Measurements from ENCODE around the gene RANBP1. TPM values are rescaled to one million over a fixed set of nuclear protein-coding genes. Genes with fewer than 3 reads are reported as not detected.
A peak's percentile ranks its signal among the peaks of the same experiment; 100 is the strongest.

RANBP1 gene
- total RNA-seq, 1 experiment from 2014 or later: 195 TPM

GRCh38 chr22:20156042-20156389 is 40.1 kb downstream of the RANBP1 start:
- H3K4me3 Mint-ChIP-seq (ENCODE audit: unreplicated experiment): no peak overlapping the region
- ChIA-PET CTCF (interaction anchor here (2.0 to 6.0 kb wide), 2 partner anchors 128 to 135 kb away, joined by 6 to 51 read pairs; no protein-coding TSS in a partner anchor), POLR2A (no interaction called here)
- intact Hi-C loops (cut with micrococcal nuclease): loop anchor here (2.0 kb wide), 2 partner anchors 83 to 301 kb away; no protein-coding TSS in a partner anchor
- no peaks in the 10 kb centered on the region for H3K36me3 Mint-ChIP-seq (ENCODE audit: insufficient read depth, unreplicated experiment)
- H3K4me1 Mint-ChIP-seq (ENCODE audit: insufficient read depth, unreplicated experiment): no peaks in the 10 kb centered on the region
- no peak for TF ChIP-seq CTCF (IDR thresholded peaks at IDR 0.05; ENCODE audit: unreplicated experiment)
- no TSS peak for BruUV-seq (replicated peaks)
- H3K27ac Mint-ChIP-seq (ENCODE audit: low read depth, unreplicated experiment): no peak overlapping the region
- H3K9me3 Mint-ChIP-seq (ENCODE audit: unreplicated experiment): no peaks in the 10 kb centered on the region
- no peak for DNase-seq (ENCODE audit: unreplicated experiment)
- H3K27me3 Mint-ChIP-seq (ENCODE audit: insufficient read depth, unreplicated experiment): no peaks in the 10 kb centered on the region

GRCh38 chr22:20156611-20157429 is 40.9 kb downstream of the RANBP1 start:
- peak; percentile 99 for TF ChIP-seq CTCF (IDR thresholded peaks at IDR 0.05; ENCODE audit: unreplicated experiment)
- intact Hi-C loops (cut with micrococcal nuclease): loop anchor here (1.0 to 2.0 kb wide), 4 partner anchors 82 to 300 kb away; partner anchors contain the start of gene RTN4R
- POLR2A ChIA-PET: no interaction called here
- no TSS peak for BruUV-seq (replicated peaks)
- no peak overlapping the region for H3K4me3 Mint-ChIP-seq (ENCODE audit: unreplicated experiment)
- H3K36me3 Mint-ChIP-seq (ENCODE audit: insufficient read depth, unreplicated experiment): no peaks in the 10 kb centered on the region
- no peak overlapping the region for H3K27ac Mint-ChIP-seq (ENCODE audit: low read depth, unreplicated experiment)
- no peaks in the 10 kb centered on the region for H3K27me3 Mint-ChIP-seq (ENCODE audit: insufficient read depth, unreplicated experiment)
- no peaks in the 10 kb centered on the region for H3K9me3 Mint-ChIP-seq (ENCODE audit: unreplicated experiment)
- CTCF ChIA-PET: interaction anchor here (0.6 to 6.0 kb wide), 19 partner anchors 10 to 367 kb away, joined by 3 to 51 read pairs (median 3); no protein-coding TSS in a partner anchor
- H3K4me1 Mint-ChIP-seq (ENCODE audit: insufficient read depth, unreplicated experiment): no peaks in the 10 kb centered on the region
- DNase-seq (ENCODE audit: unreplicated experiment): peak; percentile 66

- Mint-ChIP-seq H3K4me1 (ENCODE audit: insufficient read depth, unreplicated experiment) (no peaks in the 10 kb centered on the region), H3K27ac (ENCODE audit: low read depth, unreplicated experiment) (no peak overlapping the region), H3K36me3 (ENCODE audit: insufficient read depth, unreplicated experiment) (no peaks in the 10 kb centered on the region), H3K9me3 (ENCODE audit: unreplicated experiment) (no peaks in the 10 kb centered on the region), H3K4me3 (ENCODE audit: unreplicated experiment) (no peak overlapping the region), H3K27me3 (ENCODE audit: insufficient read depth, unreplicated experiment) (no peaks in the 10 kb centered on the region)
- DNase-seq (ENCODE audit: unreplicated experiment): no peak
- intact Hi-C loops (cut with micrococcal nuclease): loop anchor here (1.0 to 2.0 kb wide), 4 partner anchors 81 to 299 kb away; partner anchors contain the start of gene RTN4R
- ChIA-PET CTCF (interaction anchor here (0.6 to 6.0 kb wide), 17 partner anchors 9 to 367 kb away, joined by 3 to 51 read pairs (median 3); no protein-coding TSS in a partner anchor), POLR2A (no interaction called here)
- TF ChIP-seq CTCF (IDR thresholded peaks at IDR 0.05; ENCODE audit: unreplicated experiment): no peak
- BruUV-seq (replicated peaks): no TSS peak
Measured at GRCh38 chr22:20157430-20158183, 41.7 kb downstream of the RANBP1 start.
